K562 (cell line): ENCODE results near the gene MSTN. TPM values are rescaled to one million over a fixed set of nuclear protein-coding genes. Genes with fewer than 3 reads are reported as not detected.

Experiments
- ATAC-seq: fragments of 200-7000 bp; cut with Tn5 transposase; 3 replicates; pipeline ENCODE4 v1.9.1; 2020; ENCODE audit warnings: moderate library complexity
- BruUV-seq: library from RNA; stranded (reverse); fragments of 400-500 nt; replicated peaks from 2 replicates; lab custom pipeline; 2021; lab: Mats Ljungman, UMichigan
- CTCF ChIA-PET: fragments of 300-600 bp; formaldehyde crosslinking; extraction: SDS; loops from one replicate; lab custom pipeline; 2021; ENCODE audit warnings: low intra/inter-chr PET ratio; lab: Yijun Ruan, JAX
- POLR2A ChIA-PET: fragments of 300-600, 350-650 bp; sonication (Branson Sonifier 250); formaldehyde crosslinking; extraction: SDS; loops from one replicate; lab custom pipeline; 2021; ENCODE audit warnings: antibody characterized with exemption, inconsistent platforms; lab: Yijun Ruan, JAX
- DNase-seq, 4 experiments: peaks; one replicate each; pipeline versions ENCODE4 v3.0.0 to v3.0.0-alpha.2; 2011 to 2018; ENCODE audit warnings: low spot score in 3 of 4, mixed read lengths in 3 of 4; ENCODE audit errors: extremely low read depth in 1 of 4
- FAIRE-seq: peaks from 2 replicates; lab custom pipeline; 2011; peaks lifted over from hg19 to GRCh38; lab: Jason Lieb, UNC
- H2AFZ ChIP-seq: 2 replicates; pipeline ENCODE4 v1.6.0; 2011; ENCODE audit warnings: low read depth, low read length, control low read depth, inconsistent platforms
- H3K27ac ChIP-seq: fragments of 200-600 bp; 3 replicates; pipeline ENCODE4 v1.8.0; 2011; ENCODE audit warnings: low read depth, mild to moderate bottlenecking, control low read depth, inconsistent platforms, low read length, moderate library complexity, mixed read lengths; ENCODE audit errors: extremely low read depth
- H3K27me3 ChIP-seq, 2 experiments: fragments of 300-600 bp in 1 of 2; 2 replicates in 1 of 2; 3 replicates in 1 of 2; pipeline versions ENCODE4 v1.6.0 to v1.8.0; 2011; ENCODE audit warnings: inconsistent platforms in 2 of 2, low read length in 2 of 2, mild to moderate bottlenecking in 1 of 2, mixed read lengths in 1 of 2, moderate library complexity in 1 of 2; ENCODE audit not compliant: control insufficient read depth in 2 of 2, insufficient read depth in 2 of 2
- H3K36me3 ChIP-seq: fragments of 300-600 bp; 3 replicates; pipeline ENCODE4 v1.8.0; 2011; ENCODE audit warnings: mild to moderate bottlenecking, low read length, inconsistent platforms; ENCODE audit not compliant: control insufficient read depth, insufficient read depth
- H3K4me1 ChIP-seq, 2 experiments: fragments of 200-600 bp in 1 of 2; replicated peaks in 1 of 2; 2 replicates in 1 of 2; 3 replicates in 1 of 2; pipeline versions ENCODE4 v1.5.1 to v1.8.0; 2011; ENCODE audit warnings: inconsistent platforms in 2 of 2, low read length in 2 of 2, mild to moderate bottlenecking in 1 of 2, mixed read lengths in 1 of 2, moderate library complexity in 1 of 2; ENCODE audit not compliant: control insufficient read depth in 2 of 2, insufficient read depth in 2 of 2
- H3K4me2 ChIP-seq: 2 replicates; pipeline ENCODE4 v1.6.1; 2011; ENCODE audit warnings: low read length, control low read depth, inconsistent platforms, mixed read lengths; ENCODE audit not compliant: insufficient read depth
- H3K4me3 ChIP-seq: fragments of 200-600 bp; sonication (generic), shearing (Covaris generic); 2 replicates; pipeline ENCODE4 v1.5.1; 2016; ENCODE audit warnings: control low read depth, inconsistent platforms
- H3K79me2 ChIP-seq: fragments of 200-600 bp; 3 replicates; pipeline ENCODE4 v1.8.0; 2011; ENCODE audit warnings: low read length, inconsistent platforms; ENCODE audit not compliant: control insufficient read depth, insufficient read depth
- H3K9ac ChIP-seq, 2 experiments: 2 replicates each; pipeline versions ENCODE4 v1.6.0 to v1.6.1; 2011; ENCODE audit warnings: low read depth in 2 of 2, low read length in 2 of 2, control low read depth in 1 of 2, inconsistent platforms in 1 of 2, mild to moderate bottlenecking in 1 of 2, mixed read lengths in 1 of 2; ENCODE audit not compliant: insufficient read depth in 1 of 2
- H3K9me1 ChIP-seq: one replicate; pipeline ENCODE4 v1.6.0; 2011; ENCODE audit warnings: inconsistent platforms, mild to moderate bottlenecking, low read length, moderate library complexity; ENCODE audit not compliant: control insufficient read depth, insufficient read depth
- H3K9me3 ChIP-seq: replicated peaks from 2 replicates; pipeline ENCODE4 v1.5.1; 2011; ENCODE audit warnings: low read depth, low read length, inconsistent platforms; ENCODE audit not compliant: control insufficient read depth, insufficient read depth
- H4K20me1 ChIP-seq: replicated peaks from 2 replicates; pipeline ENCODE4 v1.6.1; 2011; ENCODE audit warnings: low read length, inconsistent platforms, mixed read lengths; ENCODE audit not compliant: control insufficient read depth, insufficient read depth
- SMAD3 ChIP-seq: fragments of 450-650 bp; formaldehyde crosslinking; conservative IDR thresholded peaks from 2 replicates; pipeline ENCODE4 v1.4.0; 2020; ENCODE audit warnings: mild to moderate bottlenecking
- WGBS: fragments of 100-300 bp; shearing (Covaris generic); methylation state at CpG from one replicate; pipeline ENCODE4 v1.1.6; 2016; ENCODE audit warnings: low coverage, mixed read lengths; ENCODE audit not compliant: insufficient coverage; ENCODE audit errors: missing lambda C conversion rate; 5-methylcytosine and 5-hydroxymethylcytosine counted together
- in situ Hi-C: fragments of 300-500 bp; cut with MboI; formaldehyde crosslinking; loops from 4 replicates; pipeline ENCODE4 v1.15.0; 2018; ENCODE audit warnings: inconsistent platforms, mixed read lengths
- intact Hi-C: fragments of 100-400 bp; cut with micrococcal nuclease; formaldehyde crosslinking; loops from 2 replicates; pipeline ENCODE4 v1.14.2; 2022
- polyA plus RNA-seq, 8 experiments: library from polyadenylated mRNA; depleted of rRNA in 4 of 8; stranded (reverse) in 5 of 8; unstranded in 3 of 8; fragments of >200 nt; fragmentation: Nextera tagmentation in 2 of 8; fragmentation: Illumina TruSeq in 1 of 8; extraction: Ambion mirVana in 2 of 8; extraction: Trizol in 1 of 8; gene quantifications; 2 replicates each; pipeline versions ENCODE4 v1.2.1 to v1.2.3, GENCODE V29; 2011 to 2014; ENCODE audit warnings: inconsistent platforms in 1 of 8, missing spikeins in 1 of 8
- total RNA-seq, 7 experiments: library from RNA; depleted of rRNA in 6 of 7; stranded (reverse); fragments of >200 nt in 6 of 7; fragmentation: Illumina TruSeq in 2 of 7; extraction: Trizol in 2 of 7; gene quantifications; 2 replicates each; pipeline versions ENCODE4 v1.2.1 to v1.2.3, GENCODE V29; 2011 to 2021; ENCODE audit warnings: low replicate concordance in 1 of 7
- TF ChIP-seq, protein P1 (sequence below): IDR thresholded peaks from 3 replicates; pipeline ENCODE4 v1.6.1; 2011; ENCODE audit warnings: borderline replicate concordance, mild to moderate bottlenecking, moderate library complexity; ENCODE audit not compliant: insufficient read length; ENCODE audit errors: extremely low read depth

Gene MSTN
- total and polyA plus RNA-seq, 9 of the 15 experiments (the other 6 are each of a cell fraction or from before 2014, with no cell fraction given) = not detected

DNA sequence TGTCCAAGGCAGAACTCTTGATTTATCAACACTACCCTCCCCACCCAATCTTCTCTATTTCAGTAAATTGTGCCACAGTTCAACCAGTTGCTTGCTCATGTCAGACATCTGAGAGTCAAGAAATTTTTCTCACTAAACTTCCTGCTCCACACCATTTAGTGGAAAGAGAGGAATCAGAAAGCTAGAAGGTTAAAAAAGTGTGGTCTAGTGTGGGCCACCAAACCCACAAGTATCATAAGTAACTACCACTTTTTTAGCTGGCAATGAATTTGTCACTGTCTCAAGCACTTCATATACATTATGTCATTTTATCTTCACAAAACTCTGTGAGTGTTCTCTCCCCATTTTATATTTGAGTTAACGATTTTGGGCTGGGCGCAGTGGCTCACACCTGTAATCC is 16.6 kb upstream of the MSTN start:
- no peak overlapping the region for H2AFZ ChIP-seq
- no peaks in the 10 kb centered on the region for H3K4me1 ChIP-seq
- no peak for FAIRE-seq

More for the DNA sequence above, 16.6 kb upstream of the MSTN start:
- Histone ChIP-seq H4K20me1 (no peaks in the 10 kb centered on the region), H3K4me3 (no peak overlapping the region), H3K4me2 (no peak overlapping the region), H3K36me3 (no peaks in the 10 kb centered on the region), H3K79me2 (no peaks in the 10 kb centered on the region), H3K27ac (no peak overlapping the region), H3K9ac (no peak overlapping the region), H3K9me3 (no peaks in the 10 kb centered on the region), H3K9me1 (no peaks in the 10 kb centered on the region), H3K27me3 (no peaks in the 10 kb centered on the region)
- no peak for TF ChIP-seq SMAD3 (CRISPR knock-in tag)
- TF ChIP-seq, protein P1, sequence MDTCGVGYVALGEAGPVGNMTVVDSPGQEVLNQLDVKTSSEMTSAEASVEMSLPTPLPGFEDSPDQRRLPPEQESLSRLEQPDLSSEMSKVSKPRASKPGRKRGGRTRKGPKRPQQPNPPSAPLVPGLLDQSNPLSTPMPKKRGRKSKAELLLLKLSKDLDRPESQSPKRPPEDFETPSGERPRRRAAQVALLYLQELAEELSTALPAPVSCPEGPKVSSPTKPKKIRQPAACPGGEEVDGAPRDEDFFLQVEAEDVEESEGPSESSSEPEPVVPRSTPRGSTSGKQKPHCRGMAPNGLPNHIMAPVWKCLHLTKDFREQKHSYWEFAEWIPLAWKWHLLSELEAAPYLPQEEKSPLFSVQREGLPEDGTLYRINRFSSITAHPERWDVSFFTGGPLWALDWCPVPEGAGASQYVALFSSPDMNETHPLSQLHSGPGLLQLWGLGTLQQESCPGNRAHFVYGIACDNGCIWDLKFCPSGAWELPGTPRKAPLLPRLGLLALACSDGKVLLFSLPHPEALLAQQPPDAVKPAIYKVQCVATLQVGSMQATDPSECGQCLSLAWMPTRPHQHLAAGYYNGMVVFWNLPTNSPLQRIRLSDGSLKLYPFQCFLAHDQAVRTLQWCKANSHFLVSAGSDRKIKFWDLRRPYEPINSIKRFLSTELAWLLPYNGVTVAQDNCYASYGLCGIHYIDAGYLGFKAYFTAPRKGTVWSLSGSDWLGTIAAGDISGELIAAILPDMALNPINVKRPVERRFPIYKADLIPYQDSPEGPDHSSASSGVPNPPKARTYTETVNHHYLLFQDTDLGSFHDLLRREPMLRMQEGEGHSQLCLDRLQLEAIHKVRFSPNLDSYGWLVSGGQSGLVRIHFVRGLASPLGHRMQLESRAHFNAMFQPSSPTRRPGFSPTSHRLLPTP = no peak
- intact Hi-C loops = no loop called here
- ATAC-seq (no peak), DNase-seq (no peak)
- BruUV-seq = no TSS peak
- 44% methylated on average over 2 of the region's 2 CpGs for WGBS
- ChIA-PET CTCF (no interaction called here), POLR2A (no interaction called here)
- in situ Hi-C loops = no loop called here
